Measurements from ENCODE around the gene TACR1. TPM values are rescaled to one million over a fixed set of nuclear protein-coding genes. Genes with fewer than 3 reads are reported as not detected.

Gene TACR1
- total RNA-seq, 2 donors from 2014 or later, result 0.07 to 0.16 TPM

- Histone ChIP-seq H3K27me3 (no peaks in the 10 kb centered on the region), H3K4me3 (no peak overlapping the region), H3K27ac (no peak overlapping the region), H3K4me1 (no peaks in the 10 kb centered on the region), H3K36me3 (no peaks in the 10 kb centered on the region), H3K9me3 (peaks cover 0 to 12% of the 10 kb centered on the region in 2 donors)
- no peak for TF ChIP-seq CTCF (IDR thresholded peaks at IDR 0.05)
- no peak for DNase-seq (ENCODE audit: low spot score)
Measured at GRCh38 chr2:75100011-75100800, 99.1 kb downstream of the TACR1 start.

GRCh38 chr2:75099521-75099922 lies 99.8 kb downstream of the TACR1 start:
- H3K4me1 ChIP-seq, result no peaks in the 10 kb centered on the region
- no peak for DNase-seq (ENCODE audit: low spot score)
- no peak for TF ChIP-seq CTCF (IDR thresholded peaks at IDR 0.05)

GRCh38 chr2:75098856-75099255 lies 100.5 kb downstream of the TACR1 start:
- H3K4me1 ChIP-seq, result no peaks in the 10 kb centered on the region
- no peak overlapping the region for H3K4me3 ChIP-seq
- no peaks in the 10 kb centered on the region for H3K27me3 ChIP-seq
- H3K9me3 ChIP-seq, result peaks cover 0 to 11% of the 10 kb centered on the region in 2 donors
- H3K36me3 ChIP-seq, result no peaks in the 10 kb centered on the region
- no peak overlapping the region for H3K27ac ChIP-seq
- peak in 1 of 2 donors; percentile 30 for TF ChIP-seq CTCF (IDR thresholded peaks at IDR 0.05)
- no peak for DNase-seq (ENCODE audit: low spot score)

More at GRCh38 chr2:75099521-75099922, 99.8 kb downstream of the TACR1 start:
- Histone ChIP-seq H3K4me3 (no peak overlapping the region), H3K9me3 (peaks cover 0 to 12% of the 10 kb centered on the region in 2 donors), H3K27me3 (no peaks in the 10 kb centered on the region), H3K36me3 (no peaks in the 10 kb centered on the region), H3K27ac (no peak overlapping the region)

- Histone ChIP-seq H3K36me3 (no peaks in the 10 kb centered on the region), H3K27ac (no peak overlapping the region), H3K27me3 (no peaks in the 10 kb centered on the region), H3K4me3 (no peak overlapping the region), H3K9me3 (peaks cover 0 to 8% of the 10 kb centered on the region in 2 donors), H3K4me1 (no peaks in the 10 kb centered on the region)
- no peak for TF ChIP-seq CTCF (IDR thresholded peaks at IDR 0.05)
- DNase-seq (ENCODE audit: low spot score), result no peak
Measured at GRCh38 chr2:75097831-75098230, 101.5 kb downstream of the TACR1 start.

- TF ChIP-seq CTCF (IDR thresholded peaks at IDR 0.05), result no peak
- H3K9me3 ChIP-seq, result no peaks in the 10 kb centered on the region
- no peak for DNase-seq (ENCODE audit: low spot score)
- H3K4me3 ChIP-seq, result no peak overlapping the region
- H3K27me3 ChIP-seq, result no peaks in the 10 kb centered on the region
- H3K4me1 ChIP-seq, result no peaks in the 10 kb centered on the region
- no peaks in the 10 kb centered on the region for H3K36me3 ChIP-seq
- H3K27ac ChIP-seq, result no peak overlapping the region
Measured at GRCh38 chr2:75094405-75094804, 104.9 kb downstream of the TACR1 start.
